MM.1S (cell line): Measurements from ENCODE around the gene MOB3B.

Experiments
- DNase-seq: peaks from one replicate; pipeline ENCODE4 v3.0.0-alpha.2; 2015
- H2AFZ ChIP-seq: fragments of 300-600 bp; sonication (generic); 2 replicates; pipeline ENCODE4 v1.6.0; 2016; ENCODE audit warnings: antibody characterized with exemption, low read length
- H3F3A ChIP-seq: fragments of 300-600 bp; sonication (generic); 2 replicates; pipeline ENCODE4 v1.6.1; 2016; ENCODE audit warnings: mild to moderate bottlenecking, antibody characterized with exemption, low read length, moderate library complexity, mixed read lengths; ENCODE audit not compliant: insufficient read depth
- H3K27ac ChIP-seq: fragments of 300-600 bp; sonication (generic); 2 replicates; pipeline ENCODE4 v1.5.1; 2016; ENCODE audit warnings: mild to moderate bottlenecking, low read length
- H3K27me3 ChIP-seq: fragments of 300-600 bp; sonication (generic); replicated peaks from 2 replicates; pipeline ENCODE4 v1.6.0; 2016; ENCODE audit warnings: low read length; ENCODE audit not compliant: insufficient read depth
- H3K36me3 ChIP-seq: fragments of 300-600 bp; sonication (generic); replicated peaks from 2 replicates; pipeline ENCODE4 v1.6.1; 2016; ENCODE audit warnings: mild to moderate bottlenecking, low read length, mixed read lengths; ENCODE audit not compliant: insufficient read depth
- H3K4me1 ChIP-seq: fragments of 300-600 bp; sonication (generic); 2 replicates; pipeline ENCODE4 v1.6.1; 2016; ENCODE audit warnings: low read length, mixed read lengths
- H3K4me2 ChIP-seq: fragments of 300-600 bp; sonication (generic); 2 replicates; pipeline ENCODE4 v1.6.0; 2016; ENCODE audit warnings: low read depth, low read length
- H3K4me3 ChIP-seq: fragments of 300-600 bp; sonication (generic); 2 replicates; pipeline ENCODE4 v1.5.1; 2016; ENCODE audit warnings: low read length, mixed read lengths
- H3K79me2 ChIP-seq: fragments of 300-600 bp; sonication (generic); 2 replicates; pipeline ENCODE4 v1.6.1; 2016; ENCODE audit warnings: mixed run types, low read length, mixed read lengths
- H3K9ac ChIP-seq: fragments of 300-600 bp; sonication (generic); 2 replicates; pipeline ENCODE4 v1.6.1; 2016; ENCODE audit warnings: low read length, mixed read lengths
- H3K9me2 ChIP-seq: fragments of 300-600 bp; sonication (generic); replicated peaks from 2 replicates; pipeline ENCODE4 v1.6.1; 2016; ENCODE audit warnings: mild to moderate bottlenecking, low read length, mixed read lengths; ENCODE audit not compliant: insufficient read depth
- H3K9me3 ChIP-seq: fragments of 300-600 bp; sonication (generic); replicated peaks from 2 replicates; pipeline ENCODE4 v1.6.1; 2016; ENCODE audit warnings: mild to moderate bottlenecking, low read length, mixed read lengths; ENCODE audit not compliant: insufficient read depth
- H4K20me1 ChIP-seq: fragments of 300-600 bp; sonication (generic); 2 replicates; pipeline ENCODE4 v1.6.1; 2016; ENCODE audit warnings: mild to moderate bottlenecking, low read length, moderate library complexity, mixed read lengths; ENCODE audit not compliant: insufficient read depth
- EZH2 ChIP-seq: fragments of 300-600 bp; sonication (generic); optimal IDR thresholded peaks from 2 replicates; pipeline ENCODE3; 2017; ENCODE audit warnings: low read depth, mild to moderate bottlenecking, antibody characterized with exemption, low read length, mixed read lengths
- EZH2phosphoT487 ChIP-seq: fragments of 300-600 bp; sonication (generic); IDR thresholded peaks from 2 replicates; pipeline ENCODE4 v1.6.1; 2018; ENCODE audit warnings: antibody characterized with exemption, low read length
- TF ChIP-seq, protein P1 (sequence below): fragments of 300-600 bp; sonication (generic); IDR thresholded peaks from 2 replicates; pipeline ENCODE4 v1.5.1; 2016; ENCODE audit warnings: antibody characterized with exemption, low read length, mixed read lengths

MOB3B gene

DNA sequence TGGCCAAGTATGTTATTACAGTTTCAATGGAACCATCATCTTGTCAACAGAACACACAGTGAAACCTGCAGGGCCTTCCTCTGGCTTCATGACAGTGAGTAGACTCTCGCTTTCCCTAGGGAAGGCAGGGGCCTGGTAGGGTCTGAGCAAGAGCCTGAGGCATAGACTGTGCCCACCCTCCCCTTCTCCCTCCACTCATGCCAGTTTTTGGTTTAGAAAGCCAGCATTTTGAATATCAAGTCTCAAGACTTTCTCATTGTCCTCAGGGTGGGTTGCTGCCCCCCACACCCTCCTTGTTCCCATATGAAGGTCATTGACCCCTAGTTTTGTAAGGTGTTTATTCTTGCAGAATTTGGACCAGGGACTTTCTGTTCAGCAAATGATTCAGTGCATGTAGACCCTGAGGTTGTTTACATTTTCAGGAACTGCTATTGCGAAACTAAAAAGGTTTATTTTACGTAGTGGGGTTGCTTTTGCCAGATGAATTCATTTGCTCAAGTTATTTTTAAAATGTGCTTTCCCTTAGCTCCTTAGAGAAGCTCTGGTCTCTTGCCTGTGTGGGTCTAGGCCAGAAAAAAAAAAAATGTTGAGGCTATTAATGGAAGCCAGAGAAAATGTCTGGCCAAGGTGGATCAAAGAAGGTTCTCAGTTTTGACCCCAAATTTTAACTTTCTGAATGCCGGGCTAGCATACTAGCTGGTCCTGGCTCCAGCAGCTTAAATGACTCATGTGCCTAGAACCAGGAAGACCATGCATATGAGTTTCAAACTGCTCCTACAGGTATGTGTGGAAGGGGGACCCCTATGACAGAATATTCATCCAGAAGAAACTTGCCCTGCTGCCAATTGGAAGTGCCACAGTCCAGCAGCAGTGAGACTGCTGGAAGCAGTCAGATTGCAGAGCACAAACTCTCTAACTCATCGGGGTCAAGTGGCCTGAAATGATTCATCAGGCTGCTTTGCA lies 10.1 kb upstream of the MOB3B start:
- no peaks in the 10 kb centered on the region for H3F3A ChIP-seq
- H3K27ac ChIP-seq, result no peak overlapping the region
- H3K4me1 ChIP-seq, result no peaks in the 10 kb centered on the region
- no peaks in the 10 kb centered on the region for H4K20me1 ChIP-seq
- H3K36me3 ChIP-seq, result no peaks in the 10 kb centered on the region
- H3K9ac ChIP-seq, result no peak overlapping the region
- H3K9me3 ChIP-seq, result no peaks in the 10 kb centered on the region
- no peak overlapping the region for H3K4me2 ChIP-seq
- H3K4me3 ChIP-seq, result no peak overlapping the region
- no peaks in the 10 kb centered on the region for H3K79me2 ChIP-seq
- TF ChIP-seq EZH2phosphoT487 (no peak), EZH2 (no peak)
- no peaks in the 10 kb centered on the region for H3K27me3 ChIP-seq
- H3K9me2 ChIP-seq, result no peaks in the 10 kb centered on the region
- DNase-seq, result no peak
- H2AFZ ChIP-seq, result no peak overlapping the region

DNA sequence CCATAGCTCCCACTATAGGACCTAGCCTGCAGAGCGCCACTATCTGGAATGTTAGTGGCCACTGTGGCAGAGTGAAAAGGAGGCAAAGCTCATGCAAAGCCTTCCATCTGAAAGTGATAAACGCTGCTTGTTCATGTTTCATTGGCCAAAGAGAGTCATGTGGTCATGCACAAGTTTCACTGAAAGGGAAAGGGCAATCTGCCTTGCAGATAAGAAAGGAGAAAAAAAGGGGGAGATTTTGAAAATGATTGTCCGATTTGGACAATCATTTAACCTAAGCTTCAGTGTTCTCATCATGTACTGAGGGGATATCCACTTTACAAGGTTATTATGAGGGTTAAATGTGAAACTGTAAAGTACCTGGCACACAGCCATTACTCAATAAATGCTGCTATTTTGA lies 9.0 kb upstream of the MOB3B start:
- Histone ChIP-seq H3K9me3 (no peaks in the 10 kb centered on the region), H3K27me3 (no peaks in the 10 kb centered on the region), H4K20me1 (no peaks in the 10 kb centered on the region), H3K9ac (no peak overlapping the region), H3K79me2 (no peaks in the 10 kb centered on the region), H3K4me3 (no peak overlapping the region), H3K9me2 (no peaks in the 10 kb centered on the region), H3K36me3 (no peaks in the 10 kb centered on the region), H3K27ac (no peak overlapping the region), H3F3A (no peaks in the 10 kb centered on the region), H3K4me1 (no peaks in the 10 kb centered on the region), H2AFZ (no peak overlapping the region), H3K4me2 (no peak overlapping the region)
- TF ChIP-seq, protein P1, sequence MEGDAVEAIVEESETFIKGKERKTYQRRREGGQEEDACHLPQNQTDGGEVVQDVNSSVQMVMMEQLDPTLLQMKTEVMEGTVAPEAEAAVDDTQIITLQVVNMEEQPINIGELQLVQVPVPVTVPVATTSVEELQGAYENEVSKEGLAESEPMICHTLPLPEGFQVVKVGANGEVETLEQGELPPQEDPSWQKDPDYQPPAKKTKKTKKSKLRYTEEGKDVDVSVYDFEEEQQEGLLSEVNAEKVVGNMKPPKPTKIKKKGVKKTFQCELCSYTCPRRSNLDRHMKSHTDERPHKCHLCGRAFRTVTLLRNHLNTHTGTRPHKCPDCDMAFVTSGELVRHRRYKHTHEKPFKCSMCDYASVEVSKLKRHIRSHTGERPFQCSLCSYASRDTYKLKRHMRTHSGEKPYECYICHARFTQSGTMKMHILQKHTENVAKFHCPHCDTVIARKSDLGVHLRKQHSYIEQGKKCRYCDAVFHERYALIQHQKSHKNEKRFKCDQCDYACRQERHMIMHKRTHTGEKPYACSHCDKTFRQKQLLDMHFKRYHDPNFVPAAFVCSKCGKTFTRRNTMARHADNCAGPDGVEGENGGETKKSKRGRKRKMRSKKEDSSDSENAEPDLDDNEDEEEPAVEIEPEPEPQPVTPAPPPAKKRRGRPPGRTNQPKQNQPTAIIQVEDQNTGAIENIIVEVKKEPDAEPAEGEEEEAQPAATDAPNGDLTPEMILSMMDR, result no peak
- TF ChIP-seq EZH2 (no peak), EZH2phosphoT487 (no peak)
- no peak for DNase-seq

GRCh38 chr9:27537756-27538155 lies 8.1 kb upstream of the MOB3B start:
- no peaks in the 10 kb centered on the region for H3K9me2 ChIP-seq
- TF ChIP-seq, protein P1, result no peak
- no peaks in the 10 kb centered on the region for H4K20me1 ChIP-seq
- no peaks in the 10 kb centered on the region for H3K4me1 ChIP-seq
- H3K4me2 ChIP-seq, result no peak overlapping the region
- no peak overlapping the region for H3K9ac ChIP-seq
- no peak overlapping the region for H3K27ac ChIP-seq
- H2AFZ ChIP-seq, result no peak overlapping the region
- H3K27me3 ChIP-seq, result no peaks in the 10 kb centered on the region
- H3K4me3 ChIP-seq, result no peak overlapping the region
- no peaks in the 10 kb centered on the region for H3K79me2 ChIP-seq
- H3K9me3 ChIP-seq, result no peaks in the 10 kb centered on the region
- DNase-seq, result no peak
- no peaks in the 10 kb centered on the region for H3F3A ChIP-seq
- no peaks in the 10 kb centered on the region for H3K36me3 ChIP-seq

- Histone ChIP-seq H3F3A (no peaks in the 10 kb centered on the region), H3K36me3 (no peaks in the 10 kb centered on the region), H3K4me3 (no peak overlapping the region), H3K9me2 (no peaks in the 10 kb centered on the region), H3K27me3 (no peaks in the 10 kb centered on the region), H3K4me1 (no peaks in the 10 kb centered on the region), H3K9ac (no peak overlapping the region), H2AFZ (no peak overlapping the region), H4K20me1 (no peaks in the 10 kb centered on the region), H3K9me3 (no peaks in the 10 kb centered on the region), H3K27ac (no peak overlapping the region), H3K79me2 (no peaks in the 10 kb centered on the region), H3K4me2 (no peak overlapping the region)
- TF ChIP-seq EZH2 (no peak), EZH2phosphoT487 (no peak)
- TF ChIP-seq, protein P1, result no peak
- DNase-seq, result no peak
Observed at GRCh38 chr9:27537027-27537435, 7.4 kb upstream of the MOB3B start.
